NOMO-1 treated with DMSO at 0.1 percent for 48 hours (cell line): ENCODE measurements around the gene ATP5MC2.
"Not testable (repeated sequence)": the region's sequence is repeated elsewhere in the genome, so short reads cannot be mapped to it uniquely, and the experiment has no call there.

ENCODE experiments used
- DNase-seq: peaks from one replicate; lab custom pipeline; 2025; ENCODE audit not compliant: unreplicated experiment; lab: John Stamatoyannopoulos, UW

The ATP5MC2 gene

DNA sequence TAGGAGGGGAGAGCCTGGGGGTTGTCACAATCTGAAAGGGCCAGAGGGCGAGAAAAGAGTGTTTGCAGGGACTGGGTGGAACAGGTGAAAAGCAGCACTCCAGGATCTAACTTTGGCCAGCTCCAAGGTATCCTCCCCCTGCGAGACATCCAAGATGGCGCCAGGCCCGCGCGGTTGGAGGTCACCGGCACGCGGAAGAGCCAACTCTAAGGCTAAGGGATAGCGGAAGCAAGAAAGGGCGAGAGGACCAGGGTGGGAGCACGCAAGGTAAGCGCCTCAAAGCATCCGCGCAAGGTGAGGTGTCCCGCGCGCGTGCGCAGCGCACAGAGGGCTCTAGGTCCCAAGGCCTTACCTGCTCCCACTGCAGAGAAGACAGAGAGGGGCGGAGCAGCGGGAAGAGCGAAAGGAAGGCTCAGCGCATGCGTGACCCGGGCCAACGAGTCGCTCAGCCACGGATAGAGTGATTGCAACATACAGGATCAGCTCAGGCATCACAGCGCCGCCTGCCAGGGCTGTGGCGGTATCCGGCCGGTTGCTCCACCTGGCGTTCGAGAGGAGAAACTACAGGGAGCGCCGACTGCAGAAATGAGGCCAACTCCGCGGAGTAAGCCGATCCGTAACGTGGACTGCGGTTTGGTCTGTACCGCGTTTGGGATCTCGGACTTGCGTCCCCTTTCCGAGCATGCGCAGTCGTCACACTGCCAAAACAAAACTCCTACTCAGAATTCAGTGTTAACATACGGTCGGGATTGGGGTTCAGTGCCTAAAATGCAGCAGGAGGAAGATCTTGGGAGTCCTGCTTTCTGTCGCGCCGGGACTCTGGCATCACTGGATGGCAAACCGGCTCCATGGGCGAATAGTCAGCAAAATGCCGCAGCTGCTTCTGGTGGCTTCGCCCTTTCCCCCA lies at the start of gene ATP5MC2:
Gene ATP5MC2, minus strand, starts transcription at position 383 of the 907 bp plus-strand sequence. CDS start 3,469 bp downstream, outside the sequence.
- peak; percentile 98 for DNase-seq

DNA sequence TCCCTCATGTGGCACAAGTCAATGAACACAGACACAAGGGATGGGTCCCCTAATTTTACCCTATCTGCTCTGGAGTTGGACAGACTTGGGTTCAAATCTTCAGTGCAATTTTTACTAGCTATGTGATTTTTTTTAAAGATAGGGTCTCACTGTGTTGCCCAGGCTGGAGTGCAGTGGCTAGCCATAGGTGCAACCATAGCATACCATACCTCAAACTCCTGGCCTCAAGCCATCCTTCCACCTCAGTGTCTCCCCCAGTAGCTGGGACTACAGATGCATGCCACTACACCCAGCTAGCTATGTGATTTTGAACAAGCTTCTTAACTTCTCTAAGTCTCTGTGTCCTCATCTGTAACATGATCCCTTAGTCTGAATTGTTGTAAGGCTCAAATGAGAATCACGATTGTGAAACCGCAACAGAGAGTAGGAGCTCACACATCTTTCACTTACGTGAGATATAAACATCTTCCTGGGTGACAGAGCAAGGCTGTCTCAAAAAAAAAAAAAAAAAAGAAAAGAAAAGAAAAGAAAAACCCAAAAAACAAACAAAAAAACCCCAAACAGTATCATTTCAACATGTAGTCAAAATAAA lies 46.7 kb upstream of the ATP5MC2 start:
- DNase-seq, result no peak

DNA sequence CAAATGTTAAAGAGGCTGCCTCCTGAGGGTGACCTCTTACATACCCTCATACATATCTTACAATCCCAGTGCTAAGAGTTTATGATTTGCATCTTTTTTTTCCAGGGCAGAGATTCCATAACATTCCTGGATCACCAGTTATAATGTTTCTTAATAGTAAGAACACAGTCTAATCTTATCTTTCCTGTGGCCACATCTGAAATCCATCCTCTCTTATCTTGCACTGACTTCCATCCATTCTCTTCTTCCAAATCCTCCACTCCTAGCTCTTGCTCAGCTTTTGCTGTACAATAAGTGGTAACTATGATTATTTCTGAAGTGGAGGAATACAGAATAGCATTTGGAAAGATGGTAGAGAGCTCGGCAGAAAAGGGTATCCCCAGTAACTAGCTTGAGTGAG lies 45.1 kb upstream of the ATP5MC2 start:
- DNase-seq, result no peak

DNA sequence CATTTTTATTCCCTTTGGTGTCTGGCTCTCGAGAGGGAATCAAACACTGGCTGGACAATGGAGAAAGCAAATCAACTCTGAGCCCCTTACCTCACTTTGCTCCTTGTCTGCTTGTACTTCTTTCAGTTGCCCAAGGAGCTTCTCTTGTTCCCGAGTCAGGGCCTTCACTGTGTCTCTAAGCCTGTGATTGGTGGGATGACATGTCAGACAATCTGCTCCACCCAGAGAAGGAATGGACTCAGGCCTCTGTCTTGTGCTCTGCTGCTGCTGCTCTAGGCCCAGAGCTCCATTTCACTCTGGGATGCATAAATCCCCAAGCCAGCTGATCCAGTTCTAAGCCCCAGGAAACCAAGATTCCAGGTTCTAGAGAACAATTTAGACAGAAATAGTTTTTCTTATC lies 43.8 kb upstream of the ATP5MC2 start:
- DNase-seq, result no peak

DNA sequence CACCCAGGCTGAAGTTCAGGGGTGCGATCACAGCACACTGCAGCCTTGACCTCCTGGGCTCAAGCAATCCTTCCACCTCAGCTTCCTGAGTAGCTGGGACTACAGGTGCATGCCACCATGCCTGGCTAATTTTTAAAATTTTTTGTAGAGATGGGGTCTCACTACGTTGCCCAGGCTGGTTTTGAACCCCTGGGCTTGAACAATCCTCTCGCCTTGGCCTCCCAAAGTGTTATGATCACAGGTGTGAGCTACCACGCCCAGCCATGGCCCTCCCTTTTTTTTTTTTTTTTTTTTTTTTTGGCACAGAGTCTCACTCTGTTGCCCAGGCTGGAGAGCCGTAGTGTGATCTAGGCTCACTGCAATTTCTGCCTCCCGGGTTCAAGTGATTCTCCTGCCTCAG lies 42.7 kb upstream of the ATP5MC2 start:
- not testable (repeated sequence) for DNase-seq

DNA sequence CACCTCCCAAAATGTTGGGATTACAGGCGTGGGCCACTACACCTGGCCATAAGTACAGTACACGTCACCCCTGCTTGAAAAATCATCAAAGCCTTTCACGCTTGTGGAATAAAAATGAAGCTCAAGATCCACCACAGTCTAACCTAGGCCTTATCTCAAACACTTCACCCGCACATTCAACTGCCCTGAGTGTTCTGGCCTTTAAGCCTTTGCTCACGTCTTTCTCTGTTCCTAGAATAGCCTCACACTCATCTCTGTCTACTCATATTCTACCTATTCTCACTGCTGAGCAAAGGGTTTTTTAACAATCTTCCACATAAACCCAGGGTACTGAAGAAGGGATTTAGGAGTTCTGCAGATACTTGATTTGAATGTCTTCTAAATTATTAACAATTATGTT lies 41.4 kb upstream of the ATP5MC2 start:
- no peak for DNase-seq

DNA sequence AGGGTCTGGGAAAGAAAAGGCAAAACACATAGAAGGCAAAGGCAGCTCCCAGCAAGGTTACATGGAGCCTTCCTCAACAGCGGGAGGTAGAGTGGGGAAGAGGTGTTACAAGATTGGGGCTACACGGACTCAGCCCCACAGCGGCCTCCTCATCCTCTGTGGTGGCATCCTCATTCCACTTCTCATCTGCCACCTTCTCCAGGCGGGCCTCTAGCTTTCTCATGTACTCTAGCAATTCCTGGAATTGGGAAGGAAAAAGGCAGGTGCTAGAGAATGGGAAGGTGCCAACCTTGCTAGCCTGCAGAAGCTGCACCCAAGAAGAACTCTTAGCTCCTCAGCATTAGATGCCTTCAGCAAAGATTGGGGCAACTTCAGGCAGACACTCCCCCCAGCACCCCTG lies 38.1 kb upstream of the ATP5MC2 start:
- DNase-seq, result no peak

DNA sequence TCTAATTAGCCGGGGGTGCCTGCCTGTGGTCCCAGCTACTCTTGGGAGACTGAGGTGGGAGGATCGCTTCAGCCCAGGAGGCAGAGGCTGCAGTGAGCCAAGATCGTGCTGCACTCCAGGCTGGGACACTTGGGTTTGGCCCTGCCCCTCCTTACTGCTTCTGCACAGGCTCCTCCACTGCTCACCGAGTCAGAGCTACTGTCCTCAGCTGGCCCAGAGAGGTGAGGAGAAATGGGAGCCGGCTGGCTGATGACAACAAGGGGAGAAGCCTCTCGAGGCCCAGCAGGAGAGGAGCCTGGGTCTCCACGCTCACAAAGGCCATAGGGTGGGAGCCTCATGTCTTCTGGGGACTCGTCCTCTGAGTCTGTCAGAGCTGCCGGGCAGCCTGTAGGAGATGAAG lies 37.6 kb upstream of the ATP5MC2 start:
- DNase-seq, result no peak

DNA sequence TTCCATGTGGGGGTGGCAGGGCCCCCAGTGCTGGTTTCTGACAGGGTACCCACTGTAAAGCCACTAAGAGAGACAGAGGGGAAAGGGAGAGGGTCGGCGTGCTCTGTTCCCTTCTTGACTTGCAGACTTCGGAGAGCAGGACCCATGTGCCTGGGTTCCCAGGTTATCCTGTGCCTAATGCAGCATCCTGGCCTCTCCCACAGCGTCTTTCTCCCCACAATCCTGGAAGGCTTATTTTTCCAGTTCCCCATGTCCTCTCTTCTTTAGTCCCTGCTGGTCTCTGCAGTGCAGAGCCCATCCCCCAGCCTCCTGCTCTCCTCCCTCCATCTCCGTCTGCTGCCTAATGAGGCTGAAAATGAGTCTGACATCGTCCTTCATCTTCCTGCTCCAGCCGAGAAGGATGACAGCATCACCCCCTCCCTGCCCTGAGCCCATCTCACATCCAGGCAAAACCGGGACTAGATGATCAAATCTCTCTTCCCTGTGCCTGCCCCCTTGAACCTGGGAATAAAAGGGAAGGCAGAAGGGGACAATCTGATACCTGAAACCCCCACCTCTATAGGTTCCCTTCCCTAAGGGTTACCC lies 36.3 kb upstream of the ATP5MC2 start:
- DNase-seq, result no peak

DNA sequence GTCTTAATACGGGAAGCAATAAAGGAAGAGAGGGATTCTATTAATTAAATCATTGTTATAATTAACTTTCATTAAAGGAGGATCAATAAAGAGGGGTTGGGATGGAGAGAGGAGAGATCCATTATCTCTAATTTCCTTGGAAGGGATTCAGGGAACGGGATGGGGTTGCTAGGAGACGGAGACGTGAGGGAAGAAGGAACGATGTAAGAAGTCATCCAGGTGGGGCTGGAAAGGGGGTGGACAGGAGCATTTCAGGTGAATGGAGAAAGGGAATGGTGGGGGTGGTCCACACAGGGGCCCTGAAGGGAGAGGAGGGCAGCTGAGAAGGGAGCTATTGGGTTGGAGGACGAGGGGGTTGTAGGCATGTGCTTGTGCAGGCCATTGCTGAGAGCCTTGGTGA lies 34.2 kb upstream of the ATP5MC2 start:
- DNase-seq, result no peak

DNA sequence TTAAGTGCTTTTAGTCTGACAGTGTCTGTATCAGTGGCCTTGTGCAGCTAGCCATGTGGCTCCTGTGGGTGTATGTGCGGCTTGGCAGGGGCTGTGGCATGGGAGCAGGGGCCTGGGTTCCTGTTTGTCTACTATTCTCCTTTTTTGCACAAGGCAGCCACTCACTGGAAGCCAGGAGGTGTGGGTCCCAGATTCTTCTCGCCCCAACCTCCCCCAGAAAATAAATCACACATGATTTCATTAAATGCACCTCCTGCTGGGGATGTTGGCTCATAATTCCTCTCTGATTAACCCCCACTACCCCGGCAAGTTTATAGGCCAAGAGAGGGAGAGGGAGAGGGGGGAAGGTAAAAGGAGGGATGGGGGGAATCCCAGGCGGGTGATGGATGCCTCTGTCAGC lies 33.8 kb upstream of the ATP5MC2 start:
- DNase-seq, result no peak

DNA sequence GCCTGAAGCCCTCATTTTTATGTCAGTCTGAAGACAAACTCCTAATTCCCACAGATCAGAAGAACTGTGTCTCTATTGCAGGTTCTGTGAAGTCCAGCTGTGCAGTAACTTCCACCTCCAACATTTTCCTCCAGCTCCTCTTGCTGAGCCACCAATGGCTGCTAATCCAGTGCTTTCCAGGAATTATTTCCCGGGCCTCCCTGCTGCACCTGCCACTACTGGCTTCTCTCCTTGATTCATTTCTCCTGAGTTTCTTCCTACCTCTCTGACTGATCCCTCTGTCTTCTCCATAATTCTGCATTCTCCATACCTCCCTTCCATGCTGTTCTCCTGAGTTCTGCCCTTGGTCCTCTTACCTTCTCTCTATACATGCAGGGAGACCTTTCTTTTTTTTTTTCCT lies 30.2 kb upstream of the ATP5MC2 start:
- DNase-seq, result no peak

DNA sequence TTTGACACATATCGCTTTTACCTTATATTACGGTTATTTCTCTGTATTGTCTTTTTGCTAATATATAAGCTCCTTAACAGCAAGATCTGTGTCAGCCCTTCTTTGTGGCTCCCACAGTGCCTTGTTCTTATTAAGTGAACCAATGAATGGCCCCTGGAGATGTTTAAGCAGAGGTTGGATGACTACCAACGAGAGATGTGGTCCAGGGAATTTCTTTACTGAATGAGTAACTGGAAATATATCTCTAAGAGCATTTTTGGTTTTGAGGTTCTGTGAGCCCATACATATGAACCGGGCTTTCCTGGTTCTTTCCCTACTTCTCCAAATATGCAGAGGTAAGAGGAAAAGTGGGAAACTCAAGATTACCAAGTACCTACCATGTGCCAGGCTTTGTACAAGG lies 27.9 kb upstream of the ATP5MC2 start:
- DNase-seq, result no peak

DNA sequence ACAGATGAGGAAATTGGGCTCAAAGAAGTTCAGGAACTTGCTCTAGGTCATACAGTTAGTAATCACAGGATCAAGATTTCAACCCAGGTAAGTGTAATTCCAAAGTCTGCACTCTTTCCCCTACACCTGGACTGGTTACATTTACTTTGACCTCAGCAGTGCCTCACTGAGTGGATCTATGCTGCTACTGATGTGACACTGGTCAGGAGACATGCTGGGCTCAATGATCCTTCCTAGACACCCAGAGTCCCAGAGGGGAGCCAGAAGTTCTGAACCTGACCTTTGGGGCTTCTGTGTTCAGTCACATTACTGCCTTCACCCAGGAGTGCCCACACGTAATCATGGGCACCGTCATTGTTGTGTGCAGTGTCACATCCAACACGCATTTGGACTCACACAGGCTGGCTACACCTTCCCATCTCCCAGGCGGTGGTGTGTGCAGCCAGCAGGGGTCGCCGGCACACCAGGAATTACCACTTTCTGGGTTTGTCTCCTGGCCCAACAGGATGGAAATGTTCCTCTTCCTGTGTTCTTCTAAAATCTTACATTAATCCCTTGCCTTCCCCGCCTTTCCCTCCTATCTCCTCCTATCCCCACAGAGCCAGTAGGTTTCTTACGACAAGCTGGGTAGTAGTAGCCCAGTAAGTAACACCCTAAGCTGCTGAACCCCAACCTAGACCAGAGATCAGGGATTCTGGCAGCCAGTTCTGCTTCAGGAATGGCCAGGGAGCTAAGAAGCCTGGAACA lies 25.8 kb upstream of the ATP5MC2 start:
- peak; percentile 33 for DNase-seq

DNA sequence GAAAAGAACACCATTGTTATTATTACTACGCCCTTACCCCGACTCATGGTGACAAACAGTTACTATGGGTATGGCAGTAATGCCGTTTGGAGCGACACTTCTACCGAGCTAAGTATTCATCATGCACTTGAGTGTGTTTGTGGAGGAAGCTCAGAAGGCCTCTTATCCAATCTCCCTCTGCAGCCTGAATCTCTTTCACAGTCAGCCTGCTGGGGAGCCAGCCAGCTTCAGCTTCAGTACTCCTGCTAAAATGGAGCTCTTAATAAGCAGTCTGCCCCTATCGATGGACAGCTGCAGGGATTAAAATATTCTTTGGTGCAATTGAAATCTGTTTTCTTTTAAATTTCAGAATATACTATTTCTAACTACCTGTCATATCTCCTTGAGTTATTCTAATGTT lies 24.7 kb upstream of the ATP5MC2 start:
- DNase-seq, result no peak

DNA sequence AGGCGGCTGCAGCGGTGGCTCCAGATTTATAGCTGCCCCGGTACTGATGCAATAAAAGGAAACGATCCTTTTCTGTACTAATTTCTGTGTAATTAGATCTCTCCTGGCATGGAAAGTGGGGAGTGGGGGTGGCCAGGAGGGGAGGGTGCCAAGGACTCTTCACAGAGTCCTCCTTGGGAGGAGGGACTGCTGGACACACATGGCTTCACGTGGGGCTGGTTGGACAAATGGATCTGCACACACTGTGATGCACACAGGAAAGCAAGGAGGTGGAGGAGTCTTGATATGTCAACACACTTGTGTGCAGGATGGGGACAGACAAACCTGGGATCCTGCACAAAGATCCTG lies 23.8 kb upstream of the ATP5MC2 start:
- DNase-seq, result no peak

DNA sequence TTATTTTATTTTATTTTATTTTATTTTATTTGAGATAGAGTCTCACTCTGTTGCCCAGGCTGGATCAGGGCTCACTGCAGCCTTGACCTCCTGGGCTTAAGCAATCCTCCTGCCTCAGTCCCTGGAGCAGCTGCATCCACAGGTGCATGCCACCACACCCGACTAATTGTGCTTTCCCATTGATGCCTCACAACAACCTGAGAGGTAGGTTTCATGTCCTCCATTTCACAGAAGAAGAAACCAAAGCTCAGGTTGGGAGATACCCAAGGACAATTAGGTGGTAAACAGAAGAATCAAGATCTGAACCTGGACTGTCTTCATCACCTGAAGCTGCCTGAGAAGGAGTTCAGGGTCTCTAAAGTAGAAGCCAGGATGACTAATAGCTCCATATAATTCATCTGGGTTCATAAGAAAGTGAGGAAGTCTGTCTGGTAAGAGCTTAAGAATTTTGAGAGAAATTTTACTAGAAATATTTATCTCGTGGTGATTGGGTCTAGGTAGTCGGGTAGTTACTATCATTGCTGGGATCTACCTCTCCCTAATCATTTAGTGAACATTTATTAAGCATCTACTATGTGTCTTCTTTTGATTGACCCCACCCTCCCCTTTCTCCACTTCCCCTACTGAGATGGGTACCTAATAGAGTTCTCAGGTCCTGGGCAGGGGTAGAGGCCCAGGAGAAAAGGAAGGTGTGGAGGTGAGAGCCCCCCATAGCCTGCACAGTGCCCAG lies 23.2 kb upstream of the ATP5MC2 start:
- DNase-seq, result no peak

DNA sequence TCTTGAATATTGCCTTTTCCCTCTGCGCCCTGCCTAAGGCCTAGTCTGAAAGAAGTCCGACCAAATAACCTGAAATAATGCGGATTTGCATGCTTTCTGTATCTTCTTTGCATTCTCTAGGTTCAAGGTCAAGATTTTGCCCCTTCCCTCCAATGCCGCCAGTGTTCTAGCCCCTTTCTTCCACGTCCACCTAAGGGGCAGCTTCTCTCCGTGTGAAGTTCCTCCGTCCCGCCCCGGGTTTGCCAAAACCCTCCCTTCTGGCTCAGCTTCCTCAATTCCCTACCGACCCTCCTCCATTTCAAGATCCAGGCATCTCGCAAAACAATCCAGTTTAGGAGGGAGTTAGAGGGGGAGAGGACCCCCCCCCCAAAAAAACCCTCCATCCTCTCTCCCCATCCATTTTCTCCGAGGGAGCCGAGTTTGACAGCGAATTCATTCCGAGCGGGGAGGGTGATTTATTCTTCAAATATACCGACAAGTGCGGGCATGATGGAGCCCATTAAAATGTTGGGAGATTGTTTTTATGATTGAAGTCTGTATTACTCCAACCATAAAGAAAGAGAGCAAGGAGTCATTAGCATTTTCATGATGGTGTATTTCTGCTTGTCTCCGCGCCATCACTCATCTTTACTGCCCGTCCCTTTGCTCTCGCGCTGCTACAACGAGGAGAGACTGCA lies 20.9 kb upstream of the ATP5MC2 start:
- no peak for DNase-seq

DNA sequence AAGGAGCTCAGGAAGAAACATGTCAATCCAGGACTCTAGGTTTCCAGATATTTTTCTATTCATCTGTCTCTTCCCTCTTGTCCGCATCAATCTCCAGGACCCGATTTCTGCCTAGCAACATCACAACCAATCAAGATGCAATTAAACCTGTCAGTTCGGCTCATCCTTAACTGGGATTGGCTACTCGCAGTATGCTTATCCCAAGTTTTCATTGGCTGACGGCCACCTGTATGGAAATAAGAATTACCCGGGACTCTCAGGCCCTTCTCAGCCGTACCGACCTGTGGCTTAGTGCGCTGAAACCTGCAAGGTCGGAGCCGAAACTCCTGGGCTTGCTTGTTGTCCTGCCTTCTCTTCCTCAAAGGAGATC lies 20.4 kb upstream of the ATP5MC2 start:
- no peak for DNase-seq
